C4-2B (cell line): ENCODE results near the gene PCSK5.

Experiments used
- CTCF ChIP-seq: fragments of 450-650 bp; conservative IDR thresholded peaks from 2 replicates; pipeline ENCODE4 v1.5.1; 2017; ENCODE audit warnings: mild to moderate bottlenecking
- ZFX ChIP-seq: fragments of 450-650 bp; IDR thresholded peaks from 2 replicates; pipeline ENCODE4 v1.6.1; 2017

- no peak for TF ChIP-seq CTCF
- TF ChIP-seq ZFX = no peak
Measured at GRCh38 chr9:75995066-75995465, 104.6 kb downstream of the PCSK5 start.
